Measurements from ENCODE around the gene LIMK1. TPM values are rescaled to one million over a fixed set of nuclear protein-coding genes. Genes with fewer than 3 reads are reported as not detected.

LIMK1 gene
- total and polyA plus RNA-seq, 2 donors (not counting 3 experiments of a cell fraction or from before 2014, with no cell fraction given) = 52.9 to 54.5 TPM

DNA sequence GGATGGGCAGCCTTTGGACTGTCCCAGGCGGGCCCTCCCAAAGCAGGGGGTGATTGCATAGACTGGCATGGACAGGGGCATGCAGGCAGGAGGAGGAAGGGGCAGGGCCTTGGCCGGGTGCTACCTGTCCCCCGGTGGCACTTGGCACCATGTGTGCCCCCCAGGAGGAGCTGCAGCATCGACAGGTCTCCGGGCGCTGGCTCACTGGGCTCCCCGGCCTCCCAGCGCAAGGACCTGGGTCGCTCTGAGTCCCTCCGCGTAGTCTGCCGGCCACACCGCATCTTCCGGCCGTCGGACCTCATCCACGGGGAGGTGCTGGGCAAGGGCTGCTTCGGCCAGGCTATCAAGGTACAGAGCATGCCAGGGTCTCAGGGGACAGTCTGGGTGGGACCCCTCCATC, 23.2 kb downstream of the LIMK1 start:
- Histone ChIP-seq H4K20me1 (replicated peaks; ENCODE audit: control insufficient read depth, extremely low read depth, insufficient read depth, low read length) (no peaks in the 10 kb centered on the region), H3K4me3 (replicated peaks in 1 of 3; ENCODE audit: insufficient read depth in 1 of 3, low read depth in 1 of 3, low read length in 3 of 3) (no peak overlapping the region), H3K9ac (replicated peaks; ENCODE audit: extremely low read depth, insufficient read depth, low read length) (no peak overlapping the region), H3K36me3 (ENCODE audit: control insufficient read depth in 2 of 2, extremely low read depth in 1 of 2, insufficient read depth in 2 of 2, low read length in 2 of 2) (peaks cover 5 to 34% of the 10 kb centered on the region in 2 experiments), H3K9me1 (replicated peaks; ENCODE audit: control insufficient read depth, extremely low read depth, insufficient read depth, low read length) (no peaks in the 10 kb centered on the region), H2AFZ (ENCODE audit: low read depth, low read length) (no peak overlapping the region), H3K9me3 (replicated peaks; ENCODE audit: control insufficient read depth, insufficient read depth, low read length) (no peaks in the 10 kb centered on the region), H3K27ac (ENCODE audit: insufficient read depth, low read depth, low read length) (no peak overlapping the region), H3K79me2 (ENCODE audit: control insufficient read depth, insufficient read depth, low read length) (no peaks in the 10 kb centered on the region), H3K4me1 (ENCODE audit: control insufficient read depth, extremely low read depth, insufficient read depth, low read length) (no peaks in the 10 kb centered on the region), H3K4me2 (ENCODE audit: insufficient read depth, low read length) (no peak overlapping the region), H3K27me3 (ENCODE audit: control insufficient read depth in 2 of 2, insufficient read depth in 2 of 2, low read length in 2 of 2) (no peaks in the 10 kb centered on the region)
- dilution Hi-C loops (cut with MboI; ENCODE audit: extremely low pct_ligation_motif_present, low sequenced_read_pairs) = no loop called here
- no peak for TF ChIP-seq MYC (IDR thresholded peaks at IDR 0.05; ENCODE audit: low read depth, low read length)
- TF ChIP-seq, protein P1, sequence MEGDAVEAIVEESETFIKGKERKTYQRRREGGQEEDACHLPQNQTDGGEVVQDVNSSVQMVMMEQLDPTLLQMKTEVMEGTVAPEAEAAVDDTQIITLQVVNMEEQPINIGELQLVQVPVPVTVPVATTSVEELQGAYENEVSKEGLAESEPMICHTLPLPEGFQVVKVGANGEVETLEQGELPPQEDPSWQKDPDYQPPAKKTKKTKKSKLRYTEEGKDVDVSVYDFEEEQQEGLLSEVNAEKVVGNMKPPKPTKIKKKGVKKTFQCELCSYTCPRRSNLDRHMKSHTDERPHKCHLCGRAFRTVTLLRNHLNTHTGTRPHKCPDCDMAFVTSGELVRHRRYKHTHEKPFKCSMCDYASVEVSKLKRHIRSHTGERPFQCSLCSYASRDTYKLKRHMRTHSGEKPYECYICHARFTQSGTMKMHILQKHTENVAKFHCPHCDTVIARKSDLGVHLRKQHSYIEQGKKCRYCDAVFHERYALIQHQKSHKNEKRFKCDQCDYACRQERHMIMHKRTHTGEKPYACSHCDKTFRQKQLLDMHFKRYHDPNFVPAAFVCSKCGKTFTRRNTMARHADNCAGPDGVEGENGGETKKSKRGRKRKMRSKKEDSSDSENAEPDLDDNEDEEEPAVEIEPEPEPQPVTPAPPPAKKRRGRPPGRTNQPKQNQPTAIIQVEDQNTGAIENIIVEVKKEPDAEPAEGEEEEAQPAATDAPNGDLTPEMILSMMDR (IDR thresholded peaks at IDR 0.05; ENCODE audit: extremely low read depth in 1 of 2, insufficient read depth in 1 of 2, low read depth in 1 of 2, low read length in 2 of 2) = no peak
- TF ChIP-seq POLR2AphosphoS5 (IDR thresholded peaks at IDR 0.05; ENCODE audit: insufficient read depth, low read depth, low read length) = no peak
- TF ChIP-seq, protein P2, sequence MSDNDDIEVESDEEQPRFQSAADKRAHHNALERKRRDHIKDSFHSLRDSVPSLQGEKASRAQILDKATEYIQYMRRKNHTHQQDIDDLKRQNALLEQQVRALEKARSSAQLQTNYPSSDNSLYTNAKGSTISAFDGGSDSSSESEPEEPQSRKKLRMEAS (IDR thresholded peaks at IDR 0.05; ENCODE audit: insufficient read depth, insufficient read length) = no peak
- no peak for TF ChIP-seq EZH2 (IDR thresholded peaks at IDR 0.05; ENCODE audit: borderline replicate concordance, low read depth, low read length, severe bottlenecking)
- TF ChIP-seq GATA2 (IDR thresholded peaks at IDR 0.05; ENCODE audit: insufficient read depth, insufficient read length, low read depth, low read length) = no peak
- TF ChIP-seq FOS (IDR thresholded peaks at IDR 0.05; ENCODE audit: borderline replicate concordance, insufficient read depth, low read length) = no peak
- ChIA-PET CTCF (interaction anchor here (1.1 to 1.6 kb wide), 4 partner anchors 9 to 100 kb away, joined by 3 to 4 read pairs (median 3); no protein-coding TSS in a partner anchor), POLR2A (no interaction called here)
- BruUV-seq (replicated peaks) = no TSS peak
- FAIRE-seq (no peak), DNase-seq (ENCODE audit: low read depth, low spot score) (no peak)
- intact Hi-C loops (cut with micrococcal nuclease) = no loop called here
